ENCODE data around the gene COMMD1. TPM values are rescaled to one million over a fixed set of nuclear protein-coding genes. Genes with fewer than 3 reads are reported as not detected.

COMMD1 gene
- total and polyA plus RNA-seq, 2 donors (not counting 1 experiment from before 2014, with no cell fraction given): 38.6 to 49.3 TPM

DNA sequence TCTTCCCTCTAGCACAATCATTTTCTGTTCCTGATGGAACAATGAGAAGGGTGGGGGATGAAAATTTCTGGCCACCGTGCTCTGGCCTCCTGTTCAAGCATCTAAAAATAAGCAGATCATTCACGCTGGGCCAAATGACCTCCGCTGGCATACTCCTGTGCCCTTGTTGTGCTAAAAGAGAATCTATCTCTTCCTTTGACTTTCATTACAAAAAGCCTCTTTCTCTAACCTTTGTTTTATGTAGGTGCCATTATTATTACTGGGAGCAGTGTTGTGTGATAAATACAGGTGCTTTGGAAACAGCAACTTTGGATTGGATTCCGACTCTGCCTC lies 245.8 kb downstream of the COMMD1 start:
- no peak overlapping the region for H3K9ac ChIP-seq (ENCODE audit: insufficient read depth, low read length)
- H3K27ac ChIP-seq (ENCODE audit: insufficient read depth, low read length): no peak overlapping the region
- H3K79me2 ChIP-seq (ENCODE audit: control insufficient read depth, insufficient read depth, low read length): no peaks in the 10 kb centered on the region
- no peaks in the 10 kb centered on the region for H3K27me3 ChIP-seq (ENCODE audit: control insufficient read depth, insufficient read depth, low read length)
- H3K36me3 ChIP-seq (ENCODE audit: control insufficient read depth, insufficient read depth, low read length): no peaks in the 10 kb centered on the region
- DNase-seq (ENCODE audit: low read depth in 2 of 2): no peak
- H2AFZ ChIP-seq (ENCODE audit: low read length): no peak overlapping the region
- no peaks in the 10 kb centered on the region for H4K20me1 ChIP-seq (ENCODE audit: control insufficient read depth, extremely low read depth, insufficient read depth, low read length)
- TF ChIP-seq EZH2 (IDR thresholded peaks at IDR 0.05; ENCODE audit: low read length, missing control alignments): no peak
- TF ChIP-seq, protein P1, sequence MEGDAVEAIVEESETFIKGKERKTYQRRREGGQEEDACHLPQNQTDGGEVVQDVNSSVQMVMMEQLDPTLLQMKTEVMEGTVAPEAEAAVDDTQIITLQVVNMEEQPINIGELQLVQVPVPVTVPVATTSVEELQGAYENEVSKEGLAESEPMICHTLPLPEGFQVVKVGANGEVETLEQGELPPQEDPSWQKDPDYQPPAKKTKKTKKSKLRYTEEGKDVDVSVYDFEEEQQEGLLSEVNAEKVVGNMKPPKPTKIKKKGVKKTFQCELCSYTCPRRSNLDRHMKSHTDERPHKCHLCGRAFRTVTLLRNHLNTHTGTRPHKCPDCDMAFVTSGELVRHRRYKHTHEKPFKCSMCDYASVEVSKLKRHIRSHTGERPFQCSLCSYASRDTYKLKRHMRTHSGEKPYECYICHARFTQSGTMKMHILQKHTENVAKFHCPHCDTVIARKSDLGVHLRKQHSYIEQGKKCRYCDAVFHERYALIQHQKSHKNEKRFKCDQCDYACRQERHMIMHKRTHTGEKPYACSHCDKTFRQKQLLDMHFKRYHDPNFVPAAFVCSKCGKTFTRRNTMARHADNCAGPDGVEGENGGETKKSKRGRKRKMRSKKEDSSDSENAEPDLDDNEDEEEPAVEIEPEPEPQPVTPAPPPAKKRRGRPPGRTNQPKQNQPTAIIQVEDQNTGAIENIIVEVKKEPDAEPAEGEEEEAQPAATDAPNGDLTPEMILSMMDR (conservative IDR thresholded peaks at IDR 0.05 in 1 of 2, IDR thresholded peaks at IDR 0.05 in 1 of 2; ENCODE audit: low read depth in 1 of 2, low read length in 2 of 2): no peak
- H3K9me3 ChIP-seq (ENCODE audit: control insufficient read depth, insufficient read depth, low read depth, low read length): no peaks in the 10 kb centered on the region
- no peaks in the 10 kb centered on the region for H3K4me1 ChIP-seq (ENCODE audit: control insufficient read depth, extremely low read depth, insufficient read depth, low read length)
- H3K4me2 ChIP-seq (ENCODE audit: extremely low read depth, insufficient read depth, low read length): no peak overlapping the region
- H3K4me3 ChIP-seq (replicated peaks in 1 of 4; ENCODE audit: control extremely low read depth in 1 of 4, insufficient read depth in 1 of 4, low read depth in 3 of 4, low read length in 4 of 4): no peak overlapping the region

DNA sequence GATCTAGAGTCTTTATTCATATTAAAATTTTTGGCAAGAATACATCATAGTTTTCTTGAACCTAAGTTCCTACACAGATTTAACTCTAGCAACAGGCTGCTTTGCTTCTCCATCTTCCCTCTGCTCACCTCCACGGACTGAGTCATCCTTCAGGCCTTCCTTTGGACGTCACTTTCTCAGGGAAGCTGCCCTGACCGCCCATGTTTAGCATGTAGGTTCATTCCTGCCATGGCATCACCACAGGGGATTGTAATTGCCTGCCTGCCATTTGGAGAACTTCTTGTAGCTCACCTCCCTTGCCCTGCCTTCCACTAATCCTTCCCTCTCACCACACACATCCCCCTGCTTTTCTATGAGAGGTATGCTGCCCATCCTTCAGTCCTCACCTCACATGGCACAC lies 246.5 kb downstream of the COMMD1 start:
- Histone ChIP-seq H3K4me3 (replicated peaks in 1 of 4; ENCODE audit: control extremely low read depth in 1 of 4, insufficient read depth in 1 of 4, low read depth in 3 of 4, low read length in 4 of 4) (no peak overlapping the region), H3K27me3 (ENCODE audit: control insufficient read depth, insufficient read depth, low read length) (no peaks in the 10 kb centered on the region), H4K20me1 (ENCODE audit: control insufficient read depth, extremely low read depth, insufficient read depth, low read length) (no peaks in the 10 kb centered on the region), H3K4me2 (ENCODE audit: extremely low read depth, insufficient read depth, low read length) (no peak overlapping the region), H3K9ac (ENCODE audit: insufficient read depth, low read length) (no peak overlapping the region), H3K4me1 (ENCODE audit: control insufficient read depth, extremely low read depth, insufficient read depth, low read length) (no peaks in the 10 kb centered on the region), H3K27ac (ENCODE audit: insufficient read depth, low read length) (no peak overlapping the region), H2AFZ (ENCODE audit: low read length) (no peak overlapping the region), H3K79me2 (ENCODE audit: control insufficient read depth, insufficient read depth, low read length) (no peaks in the 10 kb centered on the region), H3K36me3 (ENCODE audit: control insufficient read depth, insufficient read depth, low read length) (no peaks in the 10 kb centered on the region), H3K9me3 (ENCODE audit: control insufficient read depth, insufficient read depth, low read depth, low read length) (no peaks in the 10 kb centered on the region)
- TF ChIP-seq, protein P1 (conservative IDR thresholded peaks at IDR 0.05 in 1 of 2, IDR thresholded peaks at IDR 0.05 in 1 of 2; ENCODE audit: low read depth in 1 of 2, low read length in 2 of 2): no peak
- no peak for TF ChIP-seq EZH2 (IDR thresholded peaks at IDR 0.05; ENCODE audit: low read length, missing control alignments)
- DNase-seq (ENCODE audit: low read depth in 2 of 2): peak in 1 of 2 donors; percentile 79

DNA sequence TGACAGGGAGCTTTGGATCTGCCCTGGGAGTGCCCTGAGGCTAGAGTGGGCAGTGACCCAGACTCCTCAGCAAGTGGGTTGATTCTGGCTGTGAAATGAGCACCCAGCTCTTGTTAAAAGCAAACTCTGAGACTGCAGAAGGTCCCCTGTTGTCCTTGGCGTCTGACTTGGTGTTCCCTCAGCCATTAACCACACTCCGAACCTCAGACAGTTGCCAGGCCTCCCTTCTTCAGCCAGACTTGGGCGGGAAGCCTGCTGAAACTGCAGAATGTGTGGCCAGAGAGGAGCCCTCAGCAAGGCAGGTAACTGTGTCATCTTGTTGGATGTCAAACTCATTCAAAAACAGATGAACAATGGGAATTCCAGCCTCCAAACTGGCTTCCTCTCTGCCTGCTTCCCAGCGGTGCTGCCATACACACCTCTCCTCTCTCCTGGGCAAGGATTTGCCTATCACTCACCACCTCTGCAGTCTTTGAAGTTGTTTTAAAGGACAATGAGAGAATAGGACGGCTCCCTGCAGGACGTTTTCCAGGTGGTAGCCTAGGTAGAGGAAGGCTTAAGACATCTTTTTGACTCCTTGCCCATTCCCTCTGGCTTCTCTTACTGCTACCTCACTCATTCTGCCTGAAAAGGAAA lies 251.5 kb downstream of the COMMD1 start:
- Histone ChIP-seq H3K9me3 (ENCODE audit: control insufficient read depth, insufficient read depth, low read depth, low read length) (no peaks in the 10 kb centered on the region), H4K20me1 (ENCODE audit: control insufficient read depth, extremely low read depth, insufficient read depth, low read length) (no peaks in the 10 kb centered on the region), H3K27ac (ENCODE audit: insufficient read depth, low read length) (no peak overlapping the region), H3K4me2 (ENCODE audit: extremely low read depth, insufficient read depth, low read length) (no peak overlapping the region), H3K4me1 (ENCODE audit: control insufficient read depth, extremely low read depth, insufficient read depth, low read length) (no peaks in the 10 kb centered on the region), H3K4me3 (replicated peaks in 1 of 4; ENCODE audit: control extremely low read depth in 1 of 4, insufficient read depth in 1 of 4, low read depth in 3 of 4, low read length in 4 of 4) (no peak overlapping the region), H3K27me3 (ENCODE audit: control insufficient read depth, insufficient read depth, low read length) (no peaks in the 10 kb centered on the region), H3K79me2 (ENCODE audit: control insufficient read depth, insufficient read depth, low read length) (no peaks in the 10 kb centered on the region), H3K36me3 (ENCODE audit: control insufficient read depth, insufficient read depth, low read length) (no peaks in the 10 kb centered on the region), H3K9ac (ENCODE audit: insufficient read depth, low read length) (no peak overlapping the region), H2AFZ (ENCODE audit: low read length) (no peak overlapping the region)
- TF ChIP-seq, protein P1 (conservative IDR thresholded peaks at IDR 0.05 in 1 of 2, IDR thresholded peaks at IDR 0.05 in 1 of 2; ENCODE audit: low read depth in 1 of 2, low read length in 2 of 2): no peak
- TF ChIP-seq EZH2 (IDR thresholded peaks at IDR 0.05; ENCODE audit: low read length, missing control alignments): no peak
- no peak for DNase-seq (ENCODE audit: low read depth in 2 of 2)
